Left lobe of liver (tissue), 2 donors: Measurements from ENCODE around the gene ANKRD13C. TPM values are rescaled to one million over a fixed set of nuclear protein-coding genes. Genes with fewer than 3 reads are reported as not detected.

Experiments used
- ATAC-seq: fragments of 200-7000 bp; cut with Tn5 transposase; one replicate; pipeline ENCODE4 v1.9.1; 2020; ENCODE audit warnings: mild to moderate bottlenecking, moderate library complexity
- DNase-seq: peaks from one replicate; pipeline ENCODE4 v3.0.0-alpha.2; 2020; ENCODE audit warnings: low spot score
- total RNA-seq: library from RNA; stranded (reverse); gene quantifications from one replicate; pipeline ENCODE4 v1.2.1, GENCODE V29; 2021
- donor health status: DM: no; HTN: no; CAD: no; lungs with moderate emphysema.
- donor health status: DM: no; HTN: yes; CAD: no.

Gene ANKRD13C
- total RNA-seq, 1 donor from 2014 or later: 6.3 TPM

- DNase-seq: no peak
- no peak for ATAC-seq
Measured at GRCh38 chr1:70299472-70299871, 55.0 kb downstream of the ANKRD13C start.

- no peak for ATAC-seq
- no peak for DNase-seq
Measured at GRCh38 chr1:70295749-70296148, 58.8 kb downstream of the ANKRD13C start.

DNA sequence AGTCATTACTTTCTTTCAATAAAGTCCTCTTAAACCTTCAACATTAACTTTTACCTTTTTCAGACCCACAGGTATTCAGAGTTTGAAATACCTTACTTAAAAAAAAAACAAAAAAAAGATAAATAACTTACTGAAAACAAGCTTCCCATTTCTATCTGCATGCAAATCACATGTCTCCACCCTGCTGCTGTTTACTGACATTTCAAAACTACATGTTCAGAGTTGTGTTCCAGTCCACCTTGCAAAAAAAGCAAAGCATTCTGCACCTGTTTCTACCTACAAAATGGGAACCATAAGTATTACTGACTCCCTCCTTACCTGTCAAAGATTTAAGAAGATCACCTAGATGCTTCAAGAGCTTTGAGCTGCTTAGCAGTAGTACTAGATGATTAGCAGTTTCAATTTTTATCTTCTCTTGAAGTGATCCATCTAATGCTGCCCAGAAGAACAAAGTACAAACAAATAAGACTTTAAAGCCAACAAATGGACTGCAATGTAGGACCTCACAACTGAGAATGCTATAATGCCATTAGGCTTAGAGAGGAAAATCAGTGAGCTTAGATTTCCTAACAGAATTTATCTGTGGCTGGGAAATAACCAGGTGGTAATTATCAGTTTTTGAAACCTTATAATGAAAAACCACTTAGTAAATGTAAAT, 61.2 kb downstream of the ANKRD13C start:
- peak; percentile 96 for ATAC-seq
- no peak for DNase-seq

DNA sequence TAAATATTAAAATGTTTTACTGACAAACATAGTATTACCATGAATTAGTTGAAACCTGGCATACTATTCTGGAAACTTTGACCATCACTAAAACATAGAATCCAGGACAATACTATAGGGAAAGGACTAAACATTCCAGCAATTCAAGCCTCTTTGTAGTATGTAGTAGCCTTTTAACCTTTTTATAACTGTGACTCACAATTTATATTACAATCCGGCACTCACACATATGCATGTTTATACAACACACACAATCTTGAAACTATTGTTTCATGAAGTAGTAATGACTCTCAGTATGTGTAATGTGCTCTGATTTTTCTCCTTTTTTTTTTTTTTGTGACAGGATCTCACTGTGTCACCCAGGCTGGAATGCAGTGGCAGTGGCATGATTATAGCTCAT, 64.3 kb downstream of the ANKRD13C start:
- ATAC-seq: no peak
- DNase-seq: no peak

DNA sequence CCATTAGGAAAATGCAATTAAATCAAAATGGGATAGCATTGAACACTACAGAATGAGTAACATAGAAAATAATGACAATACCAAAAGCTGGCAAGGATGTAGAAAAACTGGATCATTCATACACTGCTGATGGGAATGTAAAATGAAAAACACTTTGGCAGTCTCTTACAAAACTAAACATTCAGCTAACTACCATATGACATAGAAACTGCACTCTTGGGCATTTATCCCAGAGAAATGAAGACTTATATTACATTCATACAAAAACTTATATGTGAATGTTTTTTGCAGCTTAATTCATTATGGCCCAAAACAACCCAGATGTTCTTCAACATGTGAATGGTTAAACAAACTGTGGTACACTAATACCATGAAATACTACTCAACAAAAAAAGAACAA, 66.4 kb downstream of the ANKRD13C start:
- no peak for ATAC-seq
- DNase-seq: no peak

DNA sequence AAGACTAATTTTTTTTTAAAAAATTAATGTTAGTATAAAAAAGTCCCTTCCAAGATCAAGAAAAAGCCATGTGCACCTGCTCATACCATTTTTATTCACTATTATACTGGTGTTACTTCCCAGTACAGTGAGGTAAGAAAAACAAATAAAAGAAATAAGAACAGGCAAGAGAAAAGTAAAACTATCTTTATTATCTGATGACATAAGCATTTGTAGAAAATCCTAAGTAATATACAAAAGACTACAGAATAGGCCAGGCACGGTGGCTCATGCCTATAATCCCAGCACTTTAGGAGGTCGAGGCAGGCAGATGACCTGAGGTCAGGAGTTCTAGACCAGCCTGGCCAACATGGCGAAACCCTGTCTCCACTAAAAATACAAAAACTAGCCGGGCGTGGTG, 68.1 kb downstream of the ANKRD13C start:
- DNase-seq (no peak), ATAC-seq (no peak)

GRCh38 chr1:70284366-70284765, 70.2 kb downstream of the ANKRD13C start:
- no peak for ATAC-seq

GRCh38 chr1:70278710-70279109, 75.8 kb downstream of the ANKRD13C start:
- ATAC-seq (no peak), DNase-seq (no peak)

More at GRCh38 chr1:70284366-70284765, 70.2 kb downstream of the ANKRD13C start:
- DNase-seq: no peak

DNA sequence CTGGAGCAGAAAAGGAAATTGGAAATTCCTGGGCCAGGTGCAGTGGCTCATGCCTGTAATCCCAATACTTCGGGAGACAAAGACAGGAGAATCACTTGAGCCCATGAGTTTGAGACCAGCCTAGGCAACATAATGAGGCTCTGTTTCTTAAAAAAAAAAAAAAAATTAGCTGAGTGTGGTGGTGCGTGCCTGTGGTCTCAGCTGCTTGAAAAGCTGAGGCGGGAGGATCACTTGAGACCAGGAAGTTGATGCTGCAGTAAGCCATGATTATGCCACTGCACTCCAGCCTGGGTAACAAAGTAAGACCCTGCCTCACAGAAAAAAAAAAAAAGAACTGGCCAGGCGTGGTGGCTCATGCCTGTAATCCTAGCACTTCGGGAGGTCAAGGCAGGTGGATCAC, 76.6 kb downstream of the ANKRD13C start:
- ATAC-seq: no peak

GRCh38 chr1:70265946-70266345, 88.6 kb downstream of the ANKRD13C start:
- no peak for DNase-seq
- ATAC-seq: no peak

More for the DNA sequence above, 76.6 kb downstream of the ANKRD13C start:
- DNase-seq: no peak

- ATAC-seq: no peak
Measured at GRCh38 chr1:70264839-70265238, 89.7 kb downstream of the ANKRD13C start.

DNA sequence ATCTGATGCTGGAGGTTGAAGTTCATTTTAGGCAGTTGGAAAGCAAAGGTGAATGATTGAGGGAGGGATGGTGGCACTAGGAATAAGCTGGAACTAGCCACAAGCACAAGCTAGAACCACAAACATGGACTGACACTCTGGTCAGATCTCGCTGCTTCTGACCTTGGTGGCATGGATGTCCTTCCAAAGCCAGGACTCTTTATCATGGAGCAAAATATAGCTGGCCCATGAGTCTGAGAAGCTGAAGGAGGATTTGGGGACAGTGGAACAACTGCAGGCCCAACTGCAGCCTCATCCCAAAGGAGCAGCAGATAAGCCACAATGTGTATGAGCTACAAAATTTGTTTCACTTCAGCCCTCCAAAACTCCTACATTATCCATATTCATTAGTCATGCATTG, 97.9 kb downstream of the ANKRD13C start:
- DNase-seq: no peak
- peak; percentile 44 for ATAC-seq

More at GRCh38 chr1:70264839-70265238, 89.7 kb downstream of the ANKRD13C start:
- DNase-seq: no peak

GRCh38 chr1:70248729-70249128, 105.8 kb downstream of the ANKRD13C start:
- ATAC-seq (peak; percentile 81), DNase-seq (no peak)

GRCh38 chr1:70247768-70248167, 106.8 kb downstream of the ANKRD13C start:
- no peak for DNase-seq

GRCh38 chr1:70247122-70247521, 107.4 kb downstream of the ANKRD13C start:
- ATAC-seq (no peak), DNase-seq (no peak)

More at GRCh38 chr1:70247768-70248167, 106.8 kb downstream of the ANKRD13C start:
- no peak for ATAC-seq

DNA sequence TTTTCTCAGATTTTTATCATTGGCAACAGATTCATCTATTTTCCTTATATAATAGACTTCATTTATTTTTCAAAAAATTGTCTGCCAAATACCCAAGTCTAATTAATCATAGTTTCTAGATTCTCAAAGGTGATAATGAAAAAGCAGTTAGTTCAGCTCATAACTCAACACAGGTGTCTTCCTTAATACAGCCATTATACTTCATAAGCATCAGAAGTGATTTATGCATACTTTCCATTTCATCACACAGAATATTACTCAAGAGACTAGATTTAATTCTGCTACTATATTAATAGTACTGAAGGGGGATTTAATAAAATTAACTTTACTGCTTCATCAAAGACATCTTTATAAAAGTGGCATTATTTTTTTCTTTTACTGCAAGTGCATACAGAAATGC, 114.6 kb downstream of the ANKRD13C start:
- ATAC-seq: no peak
- no peak for DNase-seq

- ATAC-seq: no peak
- DNase-seq: no peak
Measured at GRCh38 chr1:70234733-70235132, 119.8 kb downstream of the ANKRD13C start.

- no peak for ATAC-seq
Measured at GRCh38 chr1:70231475-70231874, 123.0 kb downstream of the ANKRD13C start.

DNA sequence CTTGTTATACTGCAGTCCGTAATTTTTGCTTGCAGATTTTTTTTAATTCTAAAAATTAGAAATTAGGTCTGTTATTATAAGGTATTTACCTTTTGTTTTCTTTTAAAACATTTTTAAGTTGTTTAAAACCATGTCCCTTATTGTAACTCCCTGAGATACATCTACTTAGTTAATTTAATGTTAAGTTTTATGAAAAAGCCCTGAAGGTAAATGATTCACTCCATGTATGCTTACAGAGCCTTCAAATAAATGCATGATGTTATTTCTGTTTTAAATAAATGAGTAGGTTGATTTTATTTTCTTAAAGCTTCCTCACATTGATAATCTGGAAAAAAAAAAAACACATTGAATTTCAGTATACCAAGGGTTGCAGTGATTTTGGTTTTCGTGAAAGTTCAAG, 125.9 kb downstream of the ANKRD13C start:
- ATAC-seq (no peak), DNase-seq (no peak)

More at GRCh38 chr1:70231475-70231874, 123.0 kb downstream of the ANKRD13C start:
- no peak for DNase-seq

GRCh38 chr1:70227439-70227838, 127.1 kb downstream of the ANKRD13C start:
- ATAC-seq (no peak), DNase-seq (no peak)

DNA sequence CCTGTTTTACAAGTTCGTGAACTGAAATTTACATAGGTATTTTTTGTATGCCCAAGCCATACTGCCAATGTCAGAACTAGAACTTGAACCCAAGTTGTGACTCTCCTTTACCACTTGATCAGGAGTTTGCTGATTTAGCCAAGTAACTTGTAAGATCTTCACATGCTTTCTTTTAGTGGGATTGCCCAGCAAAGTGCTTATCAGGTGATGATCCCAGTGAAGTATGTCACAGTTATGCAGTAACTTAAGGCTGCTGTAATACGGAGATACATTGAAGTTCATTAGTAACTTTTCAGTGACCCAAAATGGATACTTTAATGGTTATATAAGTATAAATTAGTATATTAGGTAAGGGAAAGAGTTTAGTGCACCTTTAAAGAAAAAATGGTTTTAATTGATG, 129.6 kb downstream of the ANKRD13C start:
- no peak for DNase-seq
- ATAC-seq: no peak

GRCh38 chr1:70222716-70223235, 131.7 kb downstream of the ANKRD13C start:
- DNase-seq (no peak), ATAC-seq (no peak)
